ENCODE data around the gene DDX43. TPM values are rescaled to one million over a fixed set of nuclear protein-coding genes. Genes with fewer than 3 reads are reported as not detected.
"Not testable (repeated sequence)": the region's sequence is repeated elsewhere in the genome, so short reads cannot be mapped to it uniquely, and the experiment has no call there.

The DDX43 gene
- total and polyA plus RNA-seq, 4 donors = 0.13 to 0.75 (median 0.22) TPM

- Histone ChIP-seq H3K9ac (ENCODE audit: low read depth in 1 of 2, low read length in 2 of 2) (no peak overlapping the region), H3K4me3 (ENCODE audit: low read depth in 1 of 3, low read length in 3 of 3) (no peak overlapping the region), H3K9me3 (ENCODE audit: control insufficient read depth in 4 of 4, low read length in 3 of 4) (peaks cover 0 to 3% (median 0%) of the 10 kb centered on the region in 4 donors), H3K27ac (ENCODE audit: low read depth in 1 of 2, low read length in 2 of 2) (no peak overlapping the region), H3K36me3 (ENCODE audit: control insufficient read depth in 4 of 4, insufficient read depth in 3 of 4, low read depth in 1 of 4, low read length in 3 of 4) (no peaks in the 10 kb centered on the region), H3K27me3 (ENCODE audit: control insufficient read depth in 4 of 4, insufficient read depth in 4 of 4, low read length in 3 of 4) (no peaks in the 10 kb centered on the region), H3K4me1 (ENCODE audit: control insufficient read depth in 4 of 4, insufficient read depth in 4 of 4, low read length in 3 of 4) (peaks cover 0 to 11% (median 6%) of the 10 kb centered on the region in 4 donors)
- no peak for DNase-seq (ENCODE audit: low spot score)
- WGBS = 84% methylated on average over 2 of the region's 2 CpGs
- no peak for TF ChIP-seq RXRA (IDR thresholded peaks at IDR 0.05)
- TF ChIP-seq FOXA2 (IDR thresholded peaks at IDR 0.05) = no peak
- TF ChIP-seq ZBTB33 (IDR thresholded peaks at IDR 0.05) = no peak
- no peak for TF ChIP-seq ATF3 (IDR thresholded peaks at IDR 0.05)
- no peak for TF ChIP-seq FOXA1 (IDR thresholded peaks at IDR 0.05)
- no peak for TF ChIP-seq TAF1 (conservative IDR thresholded peaks at IDR 0.05)
- TF ChIP-seq GABPA (IDR thresholded peaks at IDR 0.05 in 1 of 2, conservative IDR thresholded peaks at IDR 0.05 in 1 of 2) = no peak
- no peak for TF ChIP-seq REST (IDR thresholded peaks at IDR 0.05)
- TF ChIP-seq RAD21 (IDR thresholded peaks at IDR 0.05) = no peak
- no peak for TF ChIP-seq YY1 (IDR thresholded peaks at IDR 0.05)
Measured at GRCh38 chr6:73391675-73392074, 3.0 kb upstream of the DDX43 start.

GRCh38 chr6:73392188-73392587, 2.4 kb upstream of the DDX43 start:
- H3K36me3 ChIP-seq (ENCODE audit: control insufficient read depth in 4 of 4, insufficient read depth in 3 of 4, low read depth in 1 of 4, low read length in 3 of 4); H3K27ac ChIP-seq (ENCODE audit: low read depth in 1 of 2, low read length in 2 of 2); DNase-seq (ENCODE audit: low spot score); H3K4me3 ChIP-seq (ENCODE audit: low read depth in 1 of 3, low read length in 3 of 3); H3K9me3 ChIP-seq (ENCODE audit: control insufficient read depth in 4 of 4, low read length in 3 of 4); H3K9ac ChIP-seq (ENCODE audit: low read depth in 1 of 2, low read length in 2 of 2); H3K27me3 ChIP-seq (ENCODE audit: control insufficient read depth in 4 of 4, insufficient read depth in 4 of 4, low read length in 3 of 4): not testable (repeated sequence)
- 70% methylated on average over 4 of the region's 4 CpGs for WGBS
- peaks cover 0 to 11% (median 6%) of the 10 kb centered on the region in 4 donors for H3K4me1 ChIP-seq (ENCODE audit: control insufficient read depth in 4 of 4, insufficient read depth in 4 of 4, low read length in 3 of 4)

- Histone ChIP-seq H3K4me1 (ENCODE audit: control insufficient read depth in 4 of 4, insufficient read depth in 4 of 4, low read length in 3 of 4) (peaks cover 0 to 11% (median 6%) of the 10 kb centered on the region in 4 donors), H3K36me3 (ENCODE audit: control insufficient read depth in 4 of 4, insufficient read depth in 3 of 4, low read depth in 1 of 4, low read length in 3 of 4) (no peaks in the 10 kb centered on the region), H3K9me3 (ENCODE audit: control insufficient read depth in 4 of 4, low read length in 3 of 4) (peaks cover 0 to 3% (median 0%) of the 10 kb centered on the region in 4 donors), H3K4me3 (ENCODE audit: low read depth in 1 of 3, low read length in 3 of 3) (no peak overlapping the region), H3K9ac (ENCODE audit: low read depth in 1 of 2, low read length in 2 of 2) (no peak overlapping the region), H3K27ac (ENCODE audit: low read depth in 1 of 2, low read length in 2 of 2) (no peak overlapping the region), H3K27me3 (ENCODE audit: control insufficient read depth in 4 of 4, insufficient read depth in 4 of 4, low read length in 3 of 4) (no peaks in the 10 kb centered on the region)
- WGBS = 96% methylated on average over 3 of the region's 3 CpGs
- no peak for TF ChIP-seq GABPA (IDR thresholded peaks at IDR 0.05 in 1 of 2, conservative IDR thresholded peaks at IDR 0.05 in 1 of 2)
- DNase-seq (ENCODE audit: low spot score) = no peak
Measured at GRCh38 chr6:73393278-73393677, 1.4 kb upstream of the DDX43 start.

Measured in liver (tissue), 9 donors.